Panc1 (cell line): ENCODE measurements around the gene LDB3. TPM values are rescaled to one million over a fixed set of nuclear protein-coding genes. Genes with fewer than 3 reads are reported as not detected.

Source experiments
- ATAC-seq: fragments of 200-7000 bp; cut with Tn5 transposase; 2 replicates; pipeline ENCODE4 v1.9.1; 2020; ENCODE audit warnings: mild to moderate bottlenecking, moderate library complexity
- BruUV-seq: library from RNA; stranded (reverse); fragments of 400-500 nt; replicated peaks from 2 replicates; lab custom pipeline; 2021; lab: Mats Ljungman, UMichigan
- CTCF ChIA-PET: fragments of 300-600 bp; sonication (Branson Sonifier 250); formaldehyde crosslinking; loops from one replicate; lab custom pipeline; 2022; ENCODE audit warnings: antibody characterized with exemption; lab: Charles Lee
- POLR2A ChIA-PET: fragments of 300-600 bp; sonication (Branson Sonifier 250); formaldehyde crosslinking; loops from one replicate; lab custom pipeline; 2022; ENCODE audit warnings: antibody characterized with exemption; lab: Charles Lee
- DNase-seq: peaks from one replicate; pipeline ENCODE4 v3.0.0-alpha.2; 2010; ENCODE audit warnings: low read depth, low spot score
- H3K27ac ChIP-seq: 2 replicates; pipeline ENCODE4 v1.5.1; 2011; ENCODE audit warnings: mild to moderate bottlenecking, low read length, inconsistent platforms
- H3K27me3 ChIP-seq: fragments of 200-500 bp; sonication (Bioruptor generic); 2 replicates; pipeline ENCODE4 v1.6.0; 2014; ENCODE audit warnings: low read length, inconsistent platforms; ENCODE audit not compliant: control insufficient read depth, insufficient read depth
- H3K36me3 ChIP-seq: fragments of 200-500 bp; sonication (Bioruptor generic); 2 replicates; pipeline ENCODE4 v1.5.1; 2014; ENCODE audit warnings: inconsistent platforms, mild to moderate bottlenecking, low read length, moderate library complexity; ENCODE audit not compliant: control insufficient read depth, insufficient read depth
- H3K4me1 ChIP-seq: 2 replicates; pipeline ENCODE4 v1.5.1; 2011; ENCODE audit warnings: inconsistent platforms, mild to moderate bottlenecking, low read length, moderate library complexity; ENCODE audit not compliant: control insufficient read depth, insufficient read depth
- H3K4me3 ChIP-seq, 2 experiments: 2 replicates each; pipeline ENCODE4 v1.5.1; 2011 to 2012; ENCODE audit warnings: low read depth in 2 of 2, low read length in 2 of 2, mild to moderate bottlenecking in 2 of 2, inconsistent platforms in 1 of 2, moderate library complexity in 1 of 2
- H3K9me3 ChIP-seq: fragments of 200-500 bp; sonication (Bioruptor generic); 2 replicates; pipeline ENCODE4 v1.5.1; 2014; ENCODE audit warnings: low read depth, mild to moderate bottlenecking, inconsistent platforms, low read length, moderate library complexity; ENCODE audit not compliant: control insufficient read depth, insufficient read depth
- POLR2AphosphoS5 ChIP-seq: IDR thresholded peaks from 2 replicates; pipeline ENCODE4 v1.6.1; 2012; ENCODE audit warnings: mild to moderate bottlenecking, low read depth, low read length, moderate library complexity
- SIN3A ChIP-seq: IDR thresholded peaks from 2 replicates; pipeline ENCODE4 v1.6.1; 2012; ENCODE audit warnings: low read depth, mild to moderate bottlenecking, low read length, moderate library complexity, borderline replicate concordance; ENCODE audit not compliant: insufficient read depth
- TCF7L2 ChIP-seq: IDR thresholded peaks from 2 replicates; pipeline ENCODE4 v1.6.1; 2011; ENCODE audit warnings: mild to moderate bottlenecking, low read depth, low read length, inconsistent platforms
- in situ Hi-C: cut with HindIII; loops from 2 replicates; pipeline ENCODE4 v1.10.0; 2016; ENCODE audit warnings: low sequenced_read_pairs, low pct_unique_long_range_greater_than_20kb
- intact Hi-C: fragments of 100-400 bp; cut with micrococcal nuclease; formaldehyde crosslinking; loops from one replicate; pipeline ENCODE4 v1.10.0; 2022; ENCODE audit not compliant: unreplicated experiment
- total RNA-seq: library from RNA; stranded (reverse); gene quantifications from one replicate; pipeline ENCODE4 v1.2.1, GENCODE V29; 2021; ENCODE audit not compliant: unreplicated experiment
- TF ChIP-seq, protein P1 (sequence below), 2 experiments: IDR thresholded peaks; 2 replicates each; pipeline ENCODE4 v1.6.1; 2011 to 2012; ENCODE audit warnings: low read depth in 2 of 2, control low read depth in 1 of 2, low read length in 1 of 2, mild to moderate bottlenecking in 1 of 2, moderate library complexity in 1 of 2; ENCODE audit not compliant: insufficient read depth in 1 of 2
- TF ChIP-seq, protein P2 (sequence below): fragments of 450-650 bp; IDR thresholded peaks from 2 replicates; pipeline ENCODE4 v1.5.1; 2017; ENCODE audit warnings: mild to moderate bottlenecking

The LDB3 gene
- total RNA-seq, 1 experiment from 2014 or later: 0.15 TPM

DNA sequence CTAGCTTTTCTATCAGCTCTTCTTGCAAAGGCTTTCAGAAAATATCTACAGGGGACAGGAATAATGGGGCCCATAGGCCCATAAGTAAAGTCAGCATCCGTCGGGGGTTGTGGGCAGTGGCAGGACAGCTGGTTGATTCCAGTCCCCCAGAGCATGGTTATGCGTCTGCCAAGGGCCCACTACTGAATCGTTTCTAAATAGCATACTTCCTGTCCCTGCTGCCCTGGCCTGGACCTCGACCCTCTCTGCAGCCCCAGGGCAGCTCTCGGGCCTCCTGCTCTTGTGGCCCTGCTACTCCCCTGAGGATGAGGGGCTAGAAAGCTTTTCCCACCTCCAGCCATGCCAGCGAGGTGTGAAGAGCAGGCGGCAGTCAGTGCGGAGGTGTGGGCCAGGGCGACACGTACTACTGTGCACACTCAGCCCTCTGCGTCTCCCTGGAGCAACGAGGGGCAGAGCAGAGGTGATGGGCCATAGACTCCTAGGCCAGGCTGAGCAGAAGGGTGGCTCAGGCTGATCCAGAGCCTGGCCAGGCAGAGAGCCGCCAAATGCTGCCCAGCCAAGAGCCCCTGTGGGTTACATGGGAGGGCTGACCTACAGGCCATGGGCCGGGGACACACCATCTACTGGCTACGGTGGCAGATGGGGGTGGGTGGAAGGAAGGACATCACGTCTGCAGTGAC, 18.7 kb upstream of the LDB3 start:
- TF ChIP-seq TCF7L2 (no peak), POLR2AphosphoS5 (no peak), SIN3A (no peak)
- TF ChIP-seq, protein P1, sequence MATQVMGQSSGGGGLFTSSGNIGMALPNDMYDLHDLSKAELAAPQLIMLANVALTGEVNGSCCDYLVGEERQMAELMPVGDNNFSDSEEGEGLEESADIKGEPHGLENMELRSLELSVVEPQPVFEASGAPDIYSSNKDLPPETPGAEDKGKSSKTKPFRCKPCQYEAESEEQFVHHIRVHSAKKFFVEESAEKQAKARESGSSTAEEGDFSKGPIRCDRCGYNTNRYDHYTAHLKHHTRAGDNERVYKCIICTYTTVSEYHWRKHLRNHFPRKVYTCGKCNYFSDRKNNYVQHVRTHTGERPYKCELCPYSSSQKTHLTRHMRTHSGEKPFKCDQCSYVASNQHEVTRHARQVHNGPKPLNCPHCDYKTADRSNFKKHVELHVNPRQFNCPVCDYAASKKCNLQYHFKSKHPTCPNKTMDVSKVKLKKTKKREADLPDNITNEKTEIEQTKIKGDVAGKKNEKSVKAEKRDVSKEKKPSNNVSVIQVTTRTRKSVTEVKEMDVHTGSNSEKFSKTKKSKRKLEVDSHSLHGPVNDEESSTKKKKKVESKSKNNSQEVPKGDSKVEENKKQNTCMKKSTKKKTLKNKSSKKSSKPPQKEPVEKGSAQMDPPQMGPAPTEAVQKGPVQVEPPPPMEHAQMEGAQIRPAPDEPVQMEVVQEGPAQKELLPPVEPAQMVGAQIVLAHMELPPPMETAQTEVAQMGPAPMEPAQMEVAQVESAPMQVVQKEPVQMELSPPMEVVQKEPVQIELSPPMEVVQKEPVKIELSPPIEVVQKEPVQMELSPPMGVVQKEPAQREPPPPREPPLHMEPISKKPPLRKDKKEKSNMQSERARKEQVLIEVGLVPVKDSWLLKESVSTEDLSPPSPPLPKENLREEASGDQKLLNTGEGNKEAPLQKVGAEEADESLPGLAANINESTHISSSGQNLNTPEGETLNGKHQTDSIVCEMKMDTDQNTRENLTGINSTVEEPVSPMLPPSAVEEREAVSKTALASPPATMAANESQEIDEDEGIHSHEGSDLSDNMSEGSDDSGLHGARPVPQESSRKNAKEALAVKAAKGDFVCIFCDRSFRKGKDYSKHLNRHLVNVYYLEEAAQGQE (IDR thresholded peaks at IDR 0.05; ENCODE audit: insufficient read depth in 1 of 2, low read depth in 2 of 2, low read length in 1 of 2): no peak
- TF ChIP-seq, protein P2, sequence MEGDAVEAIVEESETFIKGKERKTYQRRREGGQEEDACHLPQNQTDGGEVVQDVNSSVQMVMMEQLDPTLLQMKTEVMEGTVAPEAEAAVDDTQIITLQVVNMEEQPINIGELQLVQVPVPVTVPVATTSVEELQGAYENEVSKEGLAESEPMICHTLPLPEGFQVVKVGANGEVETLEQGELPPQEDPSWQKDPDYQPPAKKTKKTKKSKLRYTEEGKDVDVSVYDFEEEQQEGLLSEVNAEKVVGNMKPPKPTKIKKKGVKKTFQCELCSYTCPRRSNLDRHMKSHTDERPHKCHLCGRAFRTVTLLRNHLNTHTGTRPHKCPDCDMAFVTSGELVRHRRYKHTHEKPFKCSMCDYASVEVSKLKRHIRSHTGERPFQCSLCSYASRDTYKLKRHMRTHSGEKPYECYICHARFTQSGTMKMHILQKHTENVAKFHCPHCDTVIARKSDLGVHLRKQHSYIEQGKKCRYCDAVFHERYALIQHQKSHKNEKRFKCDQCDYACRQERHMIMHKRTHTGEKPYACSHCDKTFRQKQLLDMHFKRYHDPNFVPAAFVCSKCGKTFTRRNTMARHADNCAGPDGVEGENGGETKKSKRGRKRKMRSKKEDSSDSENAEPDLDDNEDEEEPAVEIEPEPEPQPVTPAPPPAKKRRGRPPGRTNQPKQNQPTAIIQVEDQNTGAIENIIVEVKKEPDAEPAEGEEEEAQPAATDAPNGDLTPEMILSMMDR: no peak
- ChIA-PET POLR2A (no interaction called here), CTCF (interaction anchor here (0.6 to 0.8 kb wide), 2 partner anchors 11 to 465 kb away, joined by 3 to 4 read pairs; no protein-coding TSS in a partner anchor)
- no peak for ATAC-seq
- Histone ChIP-seq H3K27me3 (no peaks in the 10 kb centered on the region), H3K27ac (no peak overlapping the region), H3K4me1 (peaks cover 29% of the 10 kb centered on the region), H3K9me3 (no peaks in the 10 kb centered on the region), H3K4me3 (no peak overlapping the region), H3K36me3 (no peaks in the 10 kb centered on the region)
- no peak for DNase-seq
- BruUV-seq: no TSS peak
- in situ Hi-C loops: no loop called here
- intact Hi-C loops: no loop called here

DNA sequence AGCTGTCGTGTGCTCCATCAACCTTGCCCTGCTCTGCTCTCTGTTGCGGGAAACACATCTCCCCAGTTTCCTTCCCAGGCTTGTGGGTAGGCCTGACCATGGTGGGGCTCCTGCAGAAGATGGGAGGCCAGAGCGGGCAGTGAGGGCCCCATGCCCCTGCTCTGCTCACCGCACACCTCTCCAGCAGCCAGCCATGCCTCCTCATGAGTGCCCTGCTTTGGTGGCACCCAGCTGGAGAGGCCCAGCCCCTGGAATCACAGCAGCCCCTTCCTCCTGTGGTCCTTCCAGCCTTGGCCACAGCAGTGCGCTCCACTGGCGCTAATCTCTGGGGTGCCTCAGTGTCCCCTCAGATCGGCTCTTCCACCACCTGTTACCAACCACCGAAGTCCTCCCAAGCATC, 18.2 kb upstream of the LDB3 start:
- no peak overlapping the region for H3K4me3 ChIP-seq
- H3K9me3 ChIP-seq: no peaks in the 10 kb centered on the region
- ATAC-seq: no peak
- H3K27me3 ChIP-seq: no peaks in the 10 kb centered on the region
- H3K4me1 ChIP-seq: peaks cover 29% of the 10 kb centered on the region
- no peak overlapping the region for H3K27ac ChIP-seq
- TF ChIP-seq, protein P2: no peak
- TF ChIP-seq TCF7L2: no peak
- TF ChIP-seq, protein P1 (IDR thresholded peaks at IDR 0.05; ENCODE audit: insufficient read depth in 1 of 2, low read depth in 2 of 2, low read length in 1 of 2): no peak
- TF ChIP-seq SIN3A: no peak
- no peak for TF ChIP-seq POLR2AphosphoS5
- in situ Hi-C loops: no loop called here
- H3K36me3 ChIP-seq: no peaks in the 10 kb centered on the region
- BruUV-seq: no TSS peak
- DNase-seq: no peak
- ChIA-PET CTCF (no interaction called here), POLR2A (no interaction called here)
- intact Hi-C loops: no loop called here
